Kidney (tissue), 22 donors: Measurements from ENCODE around the gene DTYMK. TPM values are rescaled to one million over a fixed set of nuclear protein-coding genes. Genes with fewer than 3 reads are reported as not detected.

Source experiments
- DNase-seq, 5 donors: peaks; one replicate each; pipeline ENCODE4 v3.0.0-alpha.2; 2013 to 2020
- FAIRE-seq: peaks from 2 replicates; lab custom pipeline; 2012; peaks lifted over from hg19 to GRCh38; lab: Jason Lieb, UNC
- H3K27ac ChIP-seq, 2 donors: one replicate each; pipeline ENCODE4 v1.7.0; 2013; ENCODE audit warnings: low read depth in 2 of 2, low read length in 2 of 2, inconsistent platforms in 1 of 2
- H3K27me3 ChIP-seq: one replicate; pipeline ENCODE4 v1.7.1; 2013; ENCODE audit warnings: low read length, inconsistent platforms; ENCODE audit not compliant: control insufficient read depth, insufficient read depth
- H3K36me3 ChIP-seq, 3 donors: one replicate each; pipeline versions ENCODE4 v1.7.0 to v1.7.1; 2013; ENCODE audit warnings: low read length in 3 of 3, control low read depth in 1 of 3, inconsistent platforms in 1 of 3; ENCODE audit not compliant: insufficient read depth in 3 of 3, control insufficient read depth in 2 of 3
- H3K4me1 ChIP-seq, 3 donors: one replicate each; pipeline versions ENCODE4 v1.7.0 to v1.7.1; 2013; ENCODE audit warnings: low read length in 3 of 3, inconsistent platforms in 1 of 3, low read depth in 1 of 3; ENCODE audit not compliant: control insufficient read depth in 2 of 3, insufficient read depth in 2 of 3
- H3K4me3 ChIP-seq, 3 donors: one replicate each; pipeline versions ENCODE4 v1.7.0 to v1.8.1; 2013; ENCODE audit warnings: low read length in 3 of 3, control low read depth in 1 of 3, inconsistent platforms in 1 of 3
- H3K9ac ChIP-seq, 3 donors: one replicate each; pipeline versions ENCODE4 v1.7.0 to v1.7.1; 2013; ENCODE audit warnings: low read length in 3 of 3, control low read depth in 1 of 3, inconsistent platforms in 1 of 3
- H3K9me3 ChIP-seq, 3 donors: one replicate each; pipeline versions ENCODE4 v1.7.0 to v1.7.1; 2013; ENCODE audit warnings: low read length in 3 of 3, control low read depth in 1 of 3, inconsistent platforms in 1 of 3; ENCODE audit not compliant: control insufficient read depth in 2 of 3, insufficient read depth in 1 of 3
- intact Hi-C: fragments of 100-400 bp; cut with DNase I; formaldehyde crosslinking; loops from one replicate; pipeline ENCODE4 v1.11.1; 2022
- long read RNA-seq, 10 donors: library from polyadenylated mRNA in 1 of 10; unstranded in 1 of 10; transcript quantifications; one replicate each; pipeline ENCODE4 v2.0.0 and lab custom pipeline, GENCODE V29; 2021 to 2026
- polyA plus RNA-seq: library from polyadenylated mRNA; stranded (reverse); fragments of 350-450 nt; fragmentation: Illumina TruSeq; extraction: RNeasy Lipid Tissue Mini Kit (QIAGEN cat#74804); gene quantifications from one replicate; pipeline ENCODE4 v1.2.3, GENCODE V29; 2014; ENCODE audit warnings: low read depth, low replicate concordance; ENCODE audit not compliant: insufficient read depth
- total RNA-seq: library from RNA; stranded (reverse); fragmentation: NEBNext Ultra II Directional; extraction: Animal tissue kit (Norgen Biotek cat#: 25700); gene quantifications from one replicate; pipeline ENCODE4 v1.2.1, GENCODE V29; 2021
- TF ChIP-seq, protein P1 (sequence below): IDR thresholded peaks from 3 replicates; pipeline ENCODE4 v1.5.1; 2012; ENCODE audit warnings: mild to moderate bottlenecking, moderate library complexity, borderline replicate concordance; ENCODE audit not compliant: insufficient read depth; ENCODE audit errors: extremely low read depth
- donor health status: control.
- donor health status: control.
- donor health status: control.
- donor health status: control.
- donor health status: control.
- donor health status: DM: yes; HTN: yes; CAD: no.
- donor health status: Normal renal cell carcinoma (clear cell type).

The DTYMK gene
- 19.0 TPM for total RNA-seq
- polyA plus RNA-seq: 27.1 TPM
- long read RNA-seq, donor 1, transcript DTYMK-201 (5 exons, 1,232 nt): major isoform, 21 of 41 reads
- long read RNA-seq, donor 1, partial matches to known transcripts: 13 of 41 reads
- long read RNA-seq, donor 1, other reads (novel, unspliced or antisense): 0 of 41 reads
- long read RNA-seq, donor 2, transcript DTYMK-201 (5 exons, 1,232 nt): major isoform, 14 of 42 reads
- long read RNA-seq, donor 2, transcript DTYMK-202 (4 exons, 1,089 nt): minor isoform, 5 of 42 reads
- long read RNA-seq, donor 2, partial matches to known transcripts: 19 of 42 reads
- long read RNA-seq, donor 2, other reads (novel, unspliced or antisense): 0 of 42 reads
- long read RNA-seq, donor 3, transcript DTYMK-206 (2 exons, 890 nt): minor isoform, 5 of 39 reads
- long read RNA-seq, donor 3, transcript DTYMK-201 (5 exons, 1,232 nt): major isoform, 15 of 39 reads
- long read RNA-seq, donor 3, partial matches to known transcripts: 17 of 39 reads
- long read RNA-seq, donor 3, other reads (novel, unspliced or antisense): 0 of 39 reads
- long read RNA-seq, donor 4, transcript DTYMK-201 (5 exons, 1,232 nt): major isoform, 19 of 45 reads
- long read RNA-seq, donor 4, partial matches to known transcripts: 20 of 45 reads
- long read RNA-seq, donor 4, other reads (novel, unspliced or antisense): 0 of 45 reads
- long read RNA-seq, donor 5, partial matches to known transcripts: 0 of 2 reads
- long read RNA-seq, donor 5, other reads (novel, unspliced or antisense): 0 of 2 reads
- long read RNA-seq, donor 6, transcript DTYMK-201 (5 exons, 1,232 nt): major isoform, 6 of 29 reads
- long read RNA-seq, donor 6, transcript DTYMK-202 (4 exons, 1,089 nt): major isoform, 6 of 29 reads
- long read RNA-seq, donor 6, partial matches to known transcripts: 17 of 29 reads
- long read RNA-seq, donor 6, other reads (novel, unspliced or antisense): 0 of 29 reads
- long read RNA-seq, donor 7, transcript DTYMK-201 (5 exons, 1,232 nt): major isoform, 14 of 25 reads
- long read RNA-seq, donor 7, partial matches to known transcripts: 9 of 25 reads
- long read RNA-seq, donor 7, other reads (novel, unspliced or antisense): 1 of 25 reads
- long read RNA-seq, donor 8, transcript DTYMK-201 (5 exons, 1,232 nt): major isoform, 15 of 29 reads
- long read RNA-seq, donor 8, transcript DTYMK-202 (4 exons, 1,089 nt): minor isoform, 9 of 29 reads
- long read RNA-seq, donor 8, partial matches to known transcripts: 5 of 29 reads
- long read RNA-seq, donor 8, other reads (novel, unspliced or antisense): 0 of 29 reads
- long read RNA-seq, donor 9, transcript DTYMK-201 (5 exons, 1,232 nt): major isoform, 16 of 16 reads
- long read RNA-seq, donor 9, partial matches to known transcripts: 0 of 16 reads
- long read RNA-seq, donor 9, other reads (novel, unspliced or antisense): 0 of 16 reads
- long read RNA-seq, donor 10, transcript DTYMK-201 (5 exons, 1,232 nt): major isoform, 14 of 34 reads
- long read RNA-seq, donor 10, partial matches to known transcripts: 16 of 34 reads
- long read RNA-seq, donor 10, other reads (novel, unspliced or antisense): 0 of 34 reads

DNA sequence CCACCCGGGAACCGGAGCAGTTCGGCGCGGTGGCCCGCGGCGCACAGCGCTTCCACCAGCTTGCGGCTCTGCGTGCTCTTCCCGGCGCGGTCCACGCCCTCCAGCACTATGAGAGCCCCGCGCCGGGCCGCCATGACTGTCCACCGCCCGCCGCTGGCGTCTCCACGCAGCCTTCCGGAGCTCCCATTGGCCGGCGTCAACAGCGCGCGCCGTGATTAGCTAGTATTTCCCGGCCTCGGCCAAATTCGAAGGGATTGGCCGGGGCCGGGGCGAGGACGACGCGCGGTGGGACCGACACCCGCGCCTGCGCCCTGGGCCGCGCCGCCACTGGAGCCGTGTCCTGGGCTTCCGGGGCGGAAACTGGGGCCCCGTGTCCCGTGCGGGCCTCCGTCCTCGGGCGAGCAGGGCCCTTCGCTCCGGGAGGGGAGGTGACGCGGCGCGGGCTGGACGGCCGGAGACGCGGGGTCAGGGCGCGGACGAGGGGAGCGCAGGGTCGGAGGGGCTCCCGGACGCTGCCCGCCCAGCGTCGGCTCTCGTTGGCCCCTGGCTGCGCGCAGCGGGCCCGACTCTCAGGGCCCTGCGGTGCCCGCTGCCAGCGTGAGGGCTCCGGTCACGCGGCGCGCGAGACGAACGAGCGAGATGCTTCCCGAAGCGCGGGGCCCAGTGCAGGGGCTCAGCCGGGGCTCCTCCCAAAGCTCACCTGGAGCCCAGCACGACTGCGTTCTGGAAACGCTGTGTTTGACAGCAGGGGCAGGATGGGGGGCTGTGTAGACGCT lies at the start of gene DTYMK:
Gene DTYMK (minus strand): TSS at position 166 of the 776 bp plus-strand sequence. CDS start 32 bp downstream, at position 134.
- FAIRE-seq (no peak), DNase-seq (peak; percentile 96 to 99 (median 98))
- intact Hi-C loops: no loop called here
- Histone ChIP-seq H3K4me3 (peak within 1 kb of the TSS; percentile 87 to 95 (median 90)), H3K36me3 (peaks cover 2 to 7% (median 5%) of the 10 kb centered on the region in 3 donors), H3K4me1 (peaks cover 0 to 12% (median 7%) of the 10 kb centered on the region in 3 donors), H3K27ac (peak within 1 kb of the TSS; percentile 92 to 94), H3K9ac (peak within 1 kb of the TSS; percentile 71 to 90 (median 80)), H3K9me3 (no peaks in the 10 kb centered on the region), H3K27me3 (no peaks in the 10 kb centered on the region)
- TF ChIP-seq, protein P1, sequence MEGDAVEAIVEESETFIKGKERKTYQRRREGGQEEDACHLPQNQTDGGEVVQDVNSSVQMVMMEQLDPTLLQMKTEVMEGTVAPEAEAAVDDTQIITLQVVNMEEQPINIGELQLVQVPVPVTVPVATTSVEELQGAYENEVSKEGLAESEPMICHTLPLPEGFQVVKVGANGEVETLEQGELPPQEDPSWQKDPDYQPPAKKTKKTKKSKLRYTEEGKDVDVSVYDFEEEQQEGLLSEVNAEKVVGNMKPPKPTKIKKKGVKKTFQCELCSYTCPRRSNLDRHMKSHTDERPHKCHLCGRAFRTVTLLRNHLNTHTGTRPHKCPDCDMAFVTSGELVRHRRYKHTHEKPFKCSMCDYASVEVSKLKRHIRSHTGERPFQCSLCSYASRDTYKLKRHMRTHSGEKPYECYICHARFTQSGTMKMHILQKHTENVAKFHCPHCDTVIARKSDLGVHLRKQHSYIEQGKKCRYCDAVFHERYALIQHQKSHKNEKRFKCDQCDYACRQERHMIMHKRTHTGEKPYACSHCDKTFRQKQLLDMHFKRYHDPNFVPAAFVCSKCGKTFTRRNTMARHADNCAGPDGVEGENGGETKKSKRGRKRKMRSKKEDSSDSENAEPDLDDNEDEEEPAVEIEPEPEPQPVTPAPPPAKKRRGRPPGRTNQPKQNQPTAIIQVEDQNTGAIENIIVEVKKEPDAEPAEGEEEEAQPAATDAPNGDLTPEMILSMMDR: no peak

DNA sequence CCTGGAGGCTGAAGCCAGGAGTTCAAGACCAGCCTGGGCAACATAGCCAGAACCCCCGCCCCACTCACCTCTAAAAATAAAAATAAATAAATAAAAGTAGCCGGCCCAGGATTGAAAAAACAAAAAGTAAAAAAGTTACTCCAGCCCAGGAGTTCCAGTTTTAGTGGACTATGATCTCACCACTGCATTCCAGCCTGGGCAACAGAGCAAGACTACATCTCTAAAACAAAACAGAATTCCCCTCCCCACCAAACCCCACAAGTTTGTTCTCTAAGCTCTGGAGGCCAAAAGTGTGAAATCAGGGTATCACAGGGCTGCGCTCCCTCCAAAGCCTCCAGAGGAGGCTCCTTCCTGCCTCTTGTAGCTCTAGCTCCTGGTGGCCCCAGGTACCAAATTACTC lies 49.5 kb upstream of the DTYMK start:
- no peaks in the 10 kb centered on the region for H3K9me3 ChIP-seq
- peaks cover 0 to 5% (median 0%) of the 10 kb centered on the region in 3 donors for H3K4me1 ChIP-seq
- no peaks in the 10 kb centered on the region for H3K27me3 ChIP-seq
- DNase-seq (peak in 1 of 5 donors; percentile 25), FAIRE-seq (no peak)
- intact Hi-C loops: loop anchor here (10.0 kb wide), 1 partner anchor 139 kb away; no protein-coding TSS in a partner anchor
- H3K9ac ChIP-seq: no peak overlapping the region
- TF ChIP-seq, protein P1: no peak
- H3K36me3 ChIP-seq: peaks cover 0 to 2% (median 0%) of the 10 kb centered on the region in 3 donors
- peak overlapping the region in 1 of 2 donors; percentile 95 for H3K27ac ChIP-seq
- H3K4me3 ChIP-seq: peak overlapping the region in 1 of 3 donors; percentile 29
